Measurements from ENCODE around the gene CDH4.

CDH4 gene

DNA sequence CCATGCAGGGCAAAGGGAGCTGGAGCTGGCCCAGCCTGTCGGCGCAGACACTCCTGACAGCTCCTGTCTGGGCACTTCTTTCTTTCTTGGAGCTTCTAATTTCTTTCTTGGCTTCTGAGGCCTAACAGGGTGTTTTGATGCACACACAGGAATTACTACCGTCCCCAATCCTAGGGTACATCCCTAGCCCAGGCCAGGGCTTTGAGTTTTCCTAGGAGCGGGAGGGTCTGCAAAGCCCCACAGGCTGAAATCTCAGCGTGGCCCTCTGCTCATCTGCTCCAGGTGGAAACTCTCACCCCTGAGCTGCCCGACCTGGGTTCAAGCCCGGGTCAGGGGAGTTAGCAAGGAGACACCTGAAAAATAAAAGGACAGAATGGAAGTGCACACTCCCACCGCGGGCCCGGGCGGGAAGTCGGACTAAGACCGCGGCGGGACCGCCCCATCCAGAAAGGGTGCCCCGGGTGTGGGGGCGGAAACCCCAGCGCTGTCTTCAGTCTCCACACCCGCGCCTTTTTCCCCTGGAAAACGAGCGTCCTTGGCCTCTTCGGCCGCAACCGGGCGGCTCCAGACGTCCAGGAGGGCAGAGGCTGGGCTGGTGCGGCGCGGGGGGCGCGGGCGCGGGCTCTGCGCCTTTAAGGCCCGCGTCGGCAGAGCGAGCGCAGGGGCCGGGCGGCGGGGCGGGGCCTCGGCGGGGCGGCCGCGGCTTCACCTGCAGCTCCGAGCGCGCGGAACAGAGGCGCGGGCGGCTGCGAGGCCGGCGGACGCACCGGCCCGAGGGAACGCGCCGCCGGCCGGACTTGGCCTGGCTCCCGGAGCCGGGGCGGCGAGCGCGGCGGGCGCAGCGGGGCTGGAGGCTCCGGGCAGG, at the start of gene CDH4:
Gene CDH4, plus strand, starts transcription at position 733 of the 865 bp plus-strand sequence.
- no peak for DNase-seq

DNA sequence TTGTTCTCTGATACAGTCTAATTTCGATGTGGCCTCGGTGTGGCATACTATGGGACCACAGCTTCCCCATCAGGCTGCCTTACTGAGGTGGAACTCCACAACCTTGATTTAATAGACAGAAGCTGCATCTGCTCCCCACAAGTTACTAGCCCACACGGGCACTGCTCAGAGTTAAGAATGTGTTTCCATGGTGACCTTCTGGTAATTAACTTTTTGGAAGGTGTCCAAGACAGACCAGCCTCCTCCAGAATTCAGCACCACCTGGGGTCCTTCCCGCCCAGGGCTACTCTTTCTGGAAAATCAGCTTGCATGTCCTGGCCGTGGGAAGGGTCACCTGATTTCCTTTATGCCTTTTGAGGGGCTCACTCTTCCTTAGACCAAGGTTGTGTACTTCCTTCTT, 48.7 kb upstream of the CDH4 start:
- no peak for DNase-seq

DNA sequence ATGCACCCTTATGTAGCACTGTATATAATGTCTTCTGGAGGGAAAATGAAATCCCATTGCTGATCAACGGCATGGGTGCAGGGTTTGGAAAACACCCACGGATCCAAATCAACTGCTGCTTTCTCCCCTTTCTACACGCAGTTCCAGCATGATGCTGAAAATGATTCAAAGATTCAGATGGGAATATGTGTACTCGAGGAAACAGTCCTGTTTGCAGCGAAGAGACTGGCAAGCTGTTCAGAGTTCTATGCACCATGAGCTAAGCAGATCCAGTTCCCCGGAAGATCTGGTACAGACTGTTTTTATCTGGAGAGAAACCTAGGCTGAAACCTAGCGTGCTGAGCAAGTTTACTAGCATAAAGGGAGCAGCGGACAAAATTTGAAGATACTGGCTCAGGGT, 47.9 kb upstream of the CDH4 start:
- no peak for DNase-seq

DNA sequence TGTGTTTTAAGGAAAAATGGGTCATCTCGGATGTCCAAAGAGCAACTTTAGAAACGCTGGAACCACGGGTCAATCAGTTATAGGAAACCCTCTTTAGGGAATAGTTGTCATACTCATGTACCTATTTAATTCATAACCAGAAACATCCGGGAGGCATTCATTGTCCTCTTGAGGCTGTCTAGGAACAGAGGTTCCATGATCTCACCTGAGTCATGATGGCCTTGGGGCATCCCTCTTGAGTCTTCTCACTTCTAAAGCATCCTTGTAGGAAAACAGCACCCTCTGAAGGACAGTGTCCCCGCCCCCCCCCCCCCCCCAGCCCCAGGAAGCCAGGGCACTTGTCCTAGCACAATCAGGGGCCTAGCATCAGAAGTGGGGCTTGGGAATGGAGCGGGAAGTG, 46.3 kb upstream of the CDH4 start:
- no peak for DNase-seq

DNA sequence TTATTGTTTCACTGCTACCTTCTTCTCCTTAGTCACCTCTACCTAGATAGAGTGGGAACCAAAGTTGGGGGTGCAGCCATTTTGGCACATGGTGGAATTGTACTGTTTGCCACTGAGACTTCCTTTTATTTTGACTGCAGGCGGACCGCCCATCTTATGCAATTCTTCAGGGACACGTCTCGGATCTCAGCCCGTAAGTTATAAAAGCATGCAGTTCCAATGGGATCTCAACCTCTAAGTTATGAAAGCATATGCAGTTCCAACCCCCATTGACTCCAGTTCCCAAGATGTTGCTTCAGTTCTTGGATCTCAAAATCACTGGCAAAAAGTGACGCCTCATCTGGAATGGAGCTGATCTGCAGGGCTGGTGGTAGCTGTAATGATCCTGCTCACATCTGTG, 41.2 kb upstream of the CDH4 start:
- no peak for DNase-seq

DNA sequence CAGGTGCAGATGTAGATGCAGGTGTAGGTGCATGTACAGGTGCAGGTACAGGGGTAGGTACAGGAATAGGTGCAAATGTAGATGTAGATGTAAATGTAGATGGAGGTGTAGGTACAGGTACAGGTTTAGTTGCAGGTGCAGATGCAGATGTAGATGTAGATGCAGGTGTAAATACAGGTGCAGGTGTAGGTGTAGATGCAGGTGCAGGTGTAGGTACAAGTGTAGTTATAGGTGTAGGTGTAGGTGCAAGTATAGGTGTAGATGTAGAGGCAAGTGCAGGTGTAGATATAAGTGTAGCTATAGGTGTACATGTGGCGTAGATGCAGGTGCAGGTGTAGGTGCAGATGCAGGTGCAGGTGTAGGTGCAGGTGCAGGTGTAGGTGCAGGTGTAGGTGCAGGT, 34.2 kb upstream of the CDH4 start:
- DNase-seq: no peak

DNA sequence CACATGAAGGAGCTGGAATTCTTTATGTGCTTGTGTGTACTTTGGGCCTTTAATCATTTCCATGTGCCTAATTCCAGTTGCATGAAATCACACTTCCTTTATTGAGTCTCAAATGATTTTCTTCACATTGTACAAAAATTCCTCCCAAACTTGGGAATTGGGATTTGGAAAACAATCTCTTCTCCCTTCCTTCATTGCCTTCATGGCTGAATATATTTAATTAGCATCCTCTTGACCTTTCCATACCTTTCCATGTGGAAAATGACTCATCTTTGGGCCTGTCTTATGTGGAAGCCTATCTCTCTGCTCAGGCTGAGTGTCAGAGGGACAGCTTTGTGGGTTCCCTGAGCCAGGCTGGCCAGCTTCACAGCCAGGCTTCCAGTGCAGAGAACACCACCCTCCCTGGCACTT, 33.0 kb upstream of the CDH4 start:
- no peak for DNase-seq

DNA sequence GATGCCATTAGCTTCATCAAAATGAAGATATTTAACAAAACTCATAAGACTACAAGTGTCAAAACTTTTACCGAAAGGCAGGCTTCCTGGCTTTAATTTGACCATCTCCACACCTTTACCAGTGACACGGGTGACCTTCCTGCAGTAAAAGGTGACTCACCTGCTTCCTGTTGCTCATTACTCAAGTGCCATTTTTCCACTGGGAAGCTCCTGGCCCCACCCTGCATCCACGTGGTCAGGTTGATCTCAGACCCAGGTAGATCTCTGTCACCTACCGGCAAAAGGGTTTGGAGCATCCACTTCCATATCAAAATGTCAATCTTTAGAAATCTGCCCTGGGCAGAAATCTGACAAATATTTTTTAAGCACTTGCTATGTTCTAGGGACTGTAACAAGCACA, 31.9 kb upstream of the CDH4 start:
- no peak for DNase-seq

DNA sequence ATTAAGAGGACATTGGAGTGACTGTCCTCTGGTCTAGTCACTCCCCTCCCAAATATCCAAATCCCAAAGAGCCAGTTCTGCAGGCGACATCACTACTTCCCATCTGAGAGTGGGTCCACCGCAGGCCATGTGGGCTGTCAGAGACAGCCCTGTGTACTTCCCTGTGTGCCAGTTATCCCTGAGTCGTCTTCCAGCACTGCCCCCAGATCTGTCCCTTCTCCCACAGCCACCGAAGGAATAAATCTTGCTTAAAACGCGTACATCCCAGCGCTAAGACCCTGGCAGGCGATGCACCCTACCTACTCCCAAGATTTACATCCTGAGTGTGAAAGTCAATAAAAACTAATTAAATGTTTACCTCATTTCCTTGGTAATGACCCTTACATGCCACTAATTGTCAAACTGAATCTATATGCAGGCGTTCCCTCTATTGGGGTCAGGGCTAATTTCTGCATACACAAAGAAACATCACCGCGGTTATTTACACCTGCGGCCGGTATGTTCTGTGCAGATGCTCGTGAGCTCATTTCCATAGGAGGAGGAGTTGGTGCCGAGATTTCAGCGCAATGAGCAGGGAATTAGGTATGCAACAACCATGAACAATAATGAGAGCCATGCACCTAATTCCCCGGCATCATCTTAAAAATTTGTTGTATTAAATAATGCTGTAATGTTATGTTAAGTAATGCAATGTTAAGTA, 31.3 kb upstream of the CDH4 start:
- DNase-seq: no peak

DNA sequence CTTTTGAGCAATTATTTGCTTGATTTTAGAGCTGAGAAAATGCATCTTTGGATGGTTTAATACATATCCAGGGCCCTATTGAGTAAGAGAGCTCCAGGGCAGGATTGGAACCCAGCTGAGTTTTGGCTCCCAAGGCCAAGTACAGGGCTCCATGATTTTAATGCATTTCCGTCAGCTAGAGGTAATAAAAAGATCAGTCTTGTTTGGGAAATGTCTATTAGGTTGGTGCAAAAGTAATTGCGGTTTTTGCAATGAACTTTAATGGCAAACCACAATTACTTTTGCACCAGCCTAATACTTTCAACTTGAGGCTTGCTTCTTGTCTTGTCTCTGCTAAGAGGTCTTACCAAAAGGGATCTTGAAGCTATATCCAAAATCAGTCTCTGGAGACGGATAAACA, 29.4 kb upstream of the CDH4 start:
- no peak for DNase-seq

DNA sequence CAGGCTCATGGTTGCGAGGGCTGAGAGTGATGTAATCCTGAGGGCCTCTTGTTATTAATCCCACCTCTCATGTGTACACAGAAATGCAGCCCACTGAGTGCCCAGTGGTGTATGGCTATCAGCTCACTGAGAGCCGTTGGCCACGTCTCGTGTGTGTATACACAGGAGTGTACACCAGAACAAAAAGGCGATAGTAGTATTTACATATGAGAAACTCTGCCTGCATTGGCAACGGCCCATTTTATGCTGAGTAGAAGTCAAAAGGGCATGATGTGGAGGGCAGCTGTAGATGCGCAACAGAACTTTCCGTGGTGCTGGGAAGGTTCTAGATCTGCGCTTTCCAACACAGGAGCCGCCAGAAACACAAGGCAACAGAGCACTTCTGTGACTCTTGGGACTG, 28.9 kb upstream of the CDH4 start:
- DNase-seq: no peak

DNA sequence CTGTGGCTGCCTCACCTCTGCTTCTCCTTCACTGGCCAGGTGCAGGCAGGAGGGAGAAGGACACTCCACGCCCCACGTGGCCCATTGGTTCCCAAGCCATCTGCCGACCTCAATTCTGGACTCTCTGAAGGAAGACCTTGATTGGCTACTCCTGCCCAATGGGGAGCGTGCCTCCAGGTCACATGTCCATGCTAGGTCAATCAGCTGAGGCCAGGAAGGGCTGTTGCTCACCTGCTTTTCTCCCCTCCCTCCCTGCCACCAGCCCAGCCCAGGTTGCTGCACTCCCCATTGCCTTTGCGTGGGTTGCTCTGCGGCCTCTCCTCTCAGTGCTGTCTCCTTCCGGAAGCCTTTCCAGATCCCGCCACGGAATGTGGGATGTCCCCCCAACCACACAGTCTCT, 21.9 kb upstream of the CDH4 start:
- DNase-seq: no peak

DNA sequence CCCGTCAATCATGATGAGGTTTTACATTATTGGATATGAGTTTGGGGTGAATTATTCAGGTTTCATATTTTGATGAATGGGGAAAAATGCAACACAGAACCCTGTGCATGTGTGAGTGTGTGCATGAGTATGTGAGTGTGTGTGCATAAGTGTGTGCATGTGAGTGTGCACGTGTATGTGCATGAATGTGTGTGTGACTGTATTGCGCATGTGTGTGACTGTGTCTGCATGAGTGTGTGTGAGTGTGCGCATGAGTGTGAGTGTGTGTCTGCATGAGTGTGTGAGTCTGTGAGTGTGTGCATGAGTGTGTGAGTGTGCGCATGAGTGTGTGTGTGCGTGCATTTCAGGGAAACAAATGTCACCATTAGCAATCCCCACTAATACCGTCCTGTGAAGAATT, 18.5 kb upstream of the CDH4 start:
- no peak for DNase-seq

DNA sequence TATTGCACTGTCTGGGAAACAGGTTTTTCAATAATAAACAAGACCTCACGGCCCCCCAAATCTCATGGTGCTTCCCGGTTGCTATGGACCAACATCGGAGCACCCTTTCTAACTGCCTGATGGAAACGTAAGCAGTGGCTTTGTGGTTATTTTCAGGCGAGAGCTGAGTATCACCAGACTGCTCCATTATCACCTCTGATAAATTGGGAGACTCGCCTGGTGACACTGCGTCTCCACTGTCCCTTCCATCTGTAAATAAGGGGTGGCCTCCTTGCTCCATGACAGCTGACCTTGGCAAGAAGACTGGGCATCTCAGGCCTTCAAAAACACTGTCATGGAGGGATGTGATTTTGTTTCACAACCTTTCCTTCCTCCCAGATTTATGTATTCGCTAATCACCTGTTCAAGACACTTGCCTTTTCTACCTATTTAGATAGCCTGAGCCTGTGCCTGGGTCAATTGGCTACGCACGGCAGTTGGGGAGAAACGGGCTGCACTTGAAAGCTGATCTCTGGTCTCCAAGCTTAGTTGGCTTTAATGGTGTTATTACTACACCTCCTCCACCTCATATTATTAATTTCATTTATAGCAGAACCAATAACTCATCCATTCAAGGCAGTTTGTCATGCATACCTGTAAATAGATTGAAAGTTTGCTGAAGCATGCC, 17.7 kb upstream of the CDH4 start:
- no peak for DNase-seq

DNA sequence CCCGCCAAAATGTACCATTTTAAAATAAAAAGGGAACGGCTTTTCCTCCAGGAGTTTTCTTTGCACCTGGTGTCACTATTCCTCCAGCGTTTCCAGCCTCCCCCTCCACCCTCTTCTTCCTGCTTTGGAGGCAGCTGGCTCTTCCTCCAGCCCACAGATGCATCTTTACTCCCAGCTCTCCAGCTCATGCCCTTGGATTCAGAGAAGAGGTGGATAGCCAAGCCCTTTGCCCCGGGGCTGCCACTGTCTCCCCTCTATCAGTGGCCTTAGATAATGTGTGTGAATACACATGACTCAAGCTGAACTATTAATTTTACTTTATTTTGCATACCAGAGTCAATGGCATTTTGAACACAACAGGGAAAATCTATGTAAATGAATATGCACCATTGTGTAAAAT, 15.3 kb upstream of the CDH4 start:
- DNase-seq: no peak

DNA sequence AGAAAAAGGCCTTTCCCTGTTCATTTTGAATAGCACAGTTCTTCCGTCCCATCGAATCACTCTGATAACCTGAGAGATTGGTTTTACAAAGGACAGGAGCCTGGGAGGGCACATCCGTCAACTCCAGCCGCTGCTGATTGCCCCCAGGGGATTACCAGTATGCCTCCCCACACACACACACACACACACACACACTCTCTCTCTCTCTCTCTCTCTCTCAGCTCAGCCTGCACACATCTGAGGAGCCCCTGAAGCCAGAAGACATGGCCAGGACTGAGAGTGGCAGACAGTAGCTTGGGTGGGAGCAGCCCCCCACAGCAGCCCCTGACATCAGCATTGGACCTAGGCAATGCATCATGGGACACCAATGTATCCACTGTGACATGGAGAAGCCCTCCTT, 13.2 kb upstream of the CDH4 start:
- no peak for DNase-seq

DNA sequence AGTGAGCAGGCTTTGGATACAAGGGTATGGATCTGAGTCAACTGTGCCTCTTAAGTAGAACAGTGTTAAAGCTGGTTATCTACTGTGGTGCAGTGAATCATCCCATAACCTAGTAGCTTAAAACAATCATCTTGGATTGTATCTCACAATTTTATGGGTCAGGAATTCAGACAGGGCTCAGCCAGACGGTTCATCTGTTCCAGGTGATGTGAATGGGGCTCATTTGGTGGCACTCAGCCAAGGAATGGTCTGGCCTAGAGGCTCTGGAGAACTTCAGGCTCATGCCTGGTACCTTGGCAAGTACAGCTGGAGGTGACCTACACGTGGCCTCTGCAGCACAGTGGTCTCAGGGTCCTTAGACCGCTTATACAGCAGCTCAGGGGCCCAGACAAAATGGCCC, 11.2 kb upstream of the CDH4 start:
- DNase-seq: no peak

DNA sequence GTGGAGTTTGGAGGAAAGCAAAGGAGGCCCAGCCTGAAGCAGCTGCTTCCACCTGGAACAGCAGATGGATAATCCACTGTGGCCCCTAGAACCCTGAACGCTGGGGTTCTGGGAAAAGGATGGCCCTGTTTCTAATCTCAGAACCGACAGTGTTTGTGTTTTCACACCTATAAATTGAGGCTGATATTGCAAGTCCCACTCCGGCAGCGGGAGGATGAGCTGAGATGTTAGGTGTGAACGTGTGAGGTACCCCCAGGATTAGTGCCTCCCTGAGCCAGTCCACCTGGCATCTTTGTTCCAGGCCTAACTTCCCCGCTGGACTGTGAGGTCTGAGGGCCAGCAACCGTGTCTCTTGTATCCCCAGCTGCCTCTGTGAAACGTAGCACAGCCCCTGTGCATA, 7.8 kb upstream of the CDH4 start:
- no peak for DNase-seq

DNA sequence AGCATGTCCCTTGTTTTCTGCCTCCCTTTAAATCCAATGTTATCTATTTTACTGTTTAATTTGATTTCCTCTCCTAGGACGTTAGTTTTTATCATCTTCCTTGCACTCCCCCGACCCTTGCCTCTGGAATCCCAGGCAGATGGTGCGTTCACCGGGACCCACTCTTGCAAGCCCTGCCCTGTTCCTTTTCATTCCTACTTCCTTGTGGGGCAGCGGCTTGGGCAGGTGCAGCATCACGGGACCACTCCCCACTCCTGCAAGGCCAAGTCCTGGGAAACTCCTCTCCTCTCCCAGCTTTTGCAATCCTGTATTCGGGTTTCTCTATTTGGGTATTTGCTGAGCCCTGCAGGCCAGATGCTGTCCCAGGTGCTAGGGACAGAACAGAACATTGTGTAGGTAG, 5.8 kb upstream of the CDH4 start:
- DNase-seq: no peak

DNA sequence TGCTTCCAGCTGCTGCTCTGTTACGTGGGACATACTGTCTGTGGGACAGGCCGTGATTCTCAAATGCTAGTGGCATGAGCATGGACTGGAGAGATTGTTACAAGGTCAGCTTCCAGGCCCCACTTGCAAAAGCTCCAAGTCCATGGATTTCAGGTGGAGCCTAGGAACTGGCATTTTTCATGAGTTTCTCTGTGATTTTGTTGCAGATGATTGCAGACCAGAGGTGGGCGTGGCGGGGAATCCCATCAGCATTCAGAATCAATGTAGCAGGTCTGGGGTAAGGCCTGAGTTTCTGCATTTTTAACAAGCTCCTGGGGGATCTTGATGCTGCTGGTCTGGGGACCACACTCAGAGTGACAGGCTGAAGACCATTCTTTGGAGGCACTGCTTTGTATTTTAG, 2.4 kb upstream of the CDH4 start:
- no peak for DNase-seq

DNA sequence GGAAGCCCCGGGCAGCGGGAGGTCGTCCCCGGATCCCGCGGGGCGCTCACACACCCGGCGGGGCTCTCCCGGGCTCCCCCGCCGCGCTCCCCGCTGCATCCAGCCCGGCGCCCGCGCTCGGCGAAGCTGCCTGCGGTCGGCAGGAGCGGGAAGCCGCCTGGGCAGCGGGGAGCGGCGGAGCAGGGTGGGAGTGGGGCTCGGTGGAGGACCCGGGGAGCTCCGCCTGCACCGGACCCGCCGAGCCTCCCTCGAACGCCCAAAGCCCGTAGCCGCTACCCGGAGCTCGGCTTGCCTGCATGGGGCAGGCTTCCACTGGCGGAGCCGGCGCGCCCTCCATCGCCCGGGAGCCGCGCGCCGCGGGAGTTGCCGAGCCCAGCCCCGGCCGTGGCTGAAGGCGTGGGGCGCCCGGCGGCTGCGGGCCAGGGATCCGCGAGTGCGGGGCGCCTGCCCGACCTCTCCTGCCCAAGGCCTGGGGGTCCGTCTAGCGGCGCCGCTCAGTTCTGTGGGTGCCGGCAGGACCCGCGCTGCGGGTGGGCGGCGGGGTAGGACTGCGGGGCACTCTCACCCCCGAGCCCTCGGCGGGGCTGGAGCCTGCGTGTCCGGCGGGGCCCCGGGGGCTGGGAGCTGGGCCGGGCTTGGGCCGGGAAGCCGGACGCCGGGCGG, 671 bp downstream of the CDH4 start:
- DNase-seq: no peak

DNA sequence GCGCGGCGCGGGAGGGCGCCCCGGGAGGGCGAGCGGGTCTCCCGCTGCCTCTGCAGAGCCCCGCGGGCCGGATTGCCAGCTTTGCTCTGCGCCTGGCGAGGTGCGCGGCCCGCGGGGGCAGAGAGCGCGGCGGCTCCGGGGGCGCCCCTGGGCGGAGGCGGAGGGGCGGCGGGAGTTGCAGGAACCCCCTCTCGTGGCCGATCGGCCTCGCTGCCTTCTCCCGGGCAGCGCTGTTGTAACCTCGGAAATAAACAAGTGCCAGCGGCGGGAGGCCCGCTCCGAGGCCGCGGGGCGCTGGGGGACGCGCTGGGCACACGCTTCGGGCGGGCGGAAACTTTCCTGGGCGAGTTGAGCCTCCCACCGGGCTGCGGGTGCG, 1.2 kb downstream of the CDH4 start:
- DNase-seq: no peak

DNA sequence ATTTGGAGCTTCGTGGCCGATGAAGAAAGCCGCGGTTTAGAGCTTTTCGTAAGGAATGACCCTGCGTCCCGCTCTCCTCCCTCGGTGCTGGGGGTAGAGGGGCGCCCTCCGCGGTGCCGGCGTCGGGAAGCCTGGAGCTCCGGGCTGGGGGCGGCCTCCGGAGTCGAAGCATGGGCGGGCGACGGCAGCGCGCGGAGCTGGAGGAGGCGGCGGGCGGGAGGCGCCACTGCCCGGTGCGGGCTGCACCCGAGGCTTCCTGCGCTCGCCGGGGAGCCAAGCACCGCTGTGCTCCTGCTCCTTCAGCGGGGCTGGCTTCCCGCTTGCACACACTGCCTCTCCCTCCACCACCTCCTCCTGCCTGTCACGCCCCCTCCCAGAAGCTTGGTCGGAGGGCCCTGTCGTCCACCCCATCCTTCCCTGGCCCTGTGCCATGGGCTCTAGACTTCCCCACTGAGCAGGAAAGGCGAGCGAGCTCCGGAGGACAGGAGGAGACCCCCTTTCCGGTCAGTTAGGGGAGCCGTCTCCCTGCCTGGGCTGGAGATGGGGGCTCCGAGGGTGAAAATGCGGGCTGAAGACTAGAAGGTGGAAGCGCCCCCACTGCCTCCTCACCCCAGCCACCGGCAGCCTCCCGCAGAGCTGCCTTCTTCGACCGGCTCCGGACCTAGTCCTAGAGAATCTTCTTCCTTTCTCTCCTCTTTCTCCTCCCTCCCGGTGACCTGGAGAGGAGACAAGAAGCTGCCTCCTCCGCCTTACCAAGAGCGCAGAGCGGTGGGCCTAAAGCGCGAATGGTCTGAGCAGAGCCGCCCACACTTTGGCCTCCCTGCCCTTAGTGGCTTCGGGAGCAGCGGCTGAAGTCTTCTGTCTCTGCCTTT, 1.8 kb downstream of the CDH4 start:
- DNase-seq: no peak
